ENCODE results near the gene MTCL3.
"Not testable (repeated sequence)": the region's sequence is repeated elsewhere in the genome, so short reads cannot be mapped to it uniquely, and the experiment has no call there.

The MTCL3 gene

GRCh38 chr6:127435626-127436220 lies 83.4 kb downstream of the MTCL3 start:
- Histone ChIP-seq H3K36me3 (ENCODE audit: insufficient read depth) (no peaks in the 10 kb centered on the region), H3K27ac (no peak overlapping the region), H3K79me2 (ENCODE audit: insufficient read depth, low read depth) (no peaks in the 10 kb centered on the region), H2AFZ (ENCODE audit: low read depth) (no peak overlapping the region), H3K27me3 (ENCODE audit: insufficient read depth, low read depth) (no peaks in the 10 kb centered on the region), H3K9ac (no peak overlapping the region), H3K4me1 (ENCODE audit: low read depth, poor library complexity, severe bottlenecking) (no peaks in the 10 kb centered on the region), H4K20me1 (ENCODE audit: insufficient read depth) (no peaks in the 10 kb centered on the region), H3K4me3 (IDR thresholded peaks at IDR 0.05; ENCODE audit: insufficient read depth, low read depth, low read length) (no peak overlapping the region), H3K4me2 (no peak overlapping the region)
- TF ChIP-seq CTCF (conservative IDR thresholded peaks at IDR 0.05; ENCODE audit: low read depth, low read length), result no peak

GRCh38 chr6:127434651-127435050 lies 84.5 kb downstream of the MTCL3 start:
- no peak for TF ChIP-seq CTCF (conservative IDR thresholded peaks at IDR 0.05; ENCODE audit: low read depth, low read length)
- H3K36me3 ChIP-seq (ENCODE audit: insufficient read depth), result no peaks in the 10 kb centered on the region
- H3K79me2 ChIP-seq (ENCODE audit: insufficient read depth, low read depth), result no peaks in the 10 kb centered on the region

GRCh38 chr6:127428562-127428961 lies 90.6 kb downstream of the MTCL3 start:
- H2AFZ ChIP-seq (ENCODE audit: low read depth); H3K27me3 ChIP-seq (ENCODE audit: insufficient read depth, low read depth); H3K36me3 ChIP-seq (ENCODE audit: insufficient read depth); H3K27ac ChIP-seq; H3K79me2 ChIP-seq (ENCODE audit: insufficient read depth, low read depth); H3K4me2 ChIP-seq; H3K9ac ChIP-seq; H4K20me1 ChIP-seq (ENCODE audit: insufficient read depth); H3K4me3 ChIP-seq (IDR thresholded peaks at IDR 0.05; ENCODE audit: insufficient read depth, low read depth, low read length); H3K4me1 ChIP-seq (ENCODE audit: low read depth, poor library complexity, severe bottlenecking): not testable (repeated sequence)

More at GRCh38 chr6:127434651-127435050, 84.5 kb downstream of the MTCL3 start:
- no peak overlapping the region for H3K27ac ChIP-seq
- H3K9ac ChIP-seq, result no peak overlapping the region
- no peak overlapping the region for H3K4me2 ChIP-seq
- no peaks in the 10 kb centered on the region for H4K20me1 ChIP-seq (ENCODE audit: insufficient read depth)
- H2AFZ ChIP-seq (ENCODE audit: low read depth), result no peak overlapping the region
- no peaks in the 10 kb centered on the region for H3K27me3 ChIP-seq (ENCODE audit: insufficient read depth, low read depth)
- H3K4me3 ChIP-seq (IDR thresholded peaks at IDR 0.05; ENCODE audit: insufficient read depth, low read depth, low read length), result no peak overlapping the region
- H3K4me1 ChIP-seq (ENCODE audit: low read depth, poor library complexity, severe bottlenecking), result no peaks in the 10 kb centered on the region

GRCh38 chr6:127423921-127424320 lies 95.2 kb downstream of the MTCL3 start:
- H3K79me2 ChIP-seq (ENCODE audit: insufficient read depth, low read depth), result no peaks in the 10 kb centered on the region
- no peaks in the 10 kb centered on the region for H3K36me3 ChIP-seq (ENCODE audit: insufficient read depth)
- no peak for TF ChIP-seq CTCF (conservative IDR thresholded peaks at IDR 0.05; ENCODE audit: low read depth, low read length)
- H3K4me3 ChIP-seq (IDR thresholded peaks at IDR 0.05; ENCODE audit: insufficient read depth, low read depth, low read length), result no peak overlapping the region
- H3K9ac ChIP-seq, result no peak overlapping the region
- no peaks in the 10 kb centered on the region for H4K20me1 ChIP-seq (ENCODE audit: insufficient read depth)
- no peaks in the 10 kb centered on the region for H3K27me3 ChIP-seq (ENCODE audit: insufficient read depth, low read depth)
- peaks cover 12% of the 10 kb centered on the region for H3K4me1 ChIP-seq (ENCODE audit: low read depth, poor library complexity, severe bottlenecking)
- no peak overlapping the region for H3K27ac ChIP-seq
- H2AFZ ChIP-seq (ENCODE audit: low read depth), result no peak overlapping the region
- H3K4me2 ChIP-seq, result no peak overlapping the region

Measured in KMS-11 (cell line).